Suprapubic skin (tissue), 4 donors: ENCODE results near the gene CYFIP1.

Source experiments
- CTCF ChIP-seq, 2 donors: fragments of 200-600 bp in 1 of 2; fragments of 450-650 bp in 1 of 2; sonication (generic) in 1 of 2; IDR thresholded peaks; one replicate each; pipeline ENCODE4 v1.5.1; 2016 to 2019; ENCODE audit warnings: antibody characterized with exemption in 2 of 2, mild to moderate bottlenecking in 1 of 2, moderate library complexity in 1 of 2
- EP300 ChIP-seq: sonication (generic); formaldehyde crosslinking; IDR thresholded peaks from one replicate; pipeline ENCODE4 v1.6.1; 2017; ENCODE audit warnings: antibody characterized with exemption
- POLR2A ChIP-seq, 2 donors: fragments of 450-650 bp; IDR thresholded peaks; one replicate each; pipeline ENCODE4 v1.6.1; 2017; ENCODE audit warnings: antibody characterized with exemption in 2 of 2, mild to moderate bottlenecking in 2 of 2, moderate library complexity in 2 of 2
- POLR2AphosphoS5 ChIP-seq, 3 donors: sonication (generic); formaldehyde crosslinking; IDR thresholded peaks; one replicate each; pipeline ENCODE4 v1.6.1; 2017; ENCODE audit warnings: antibody characterized with exemption in 3 of 3

- TF ChIP-seq CTCF (IDR thresholded peaks at IDR 0.05) (no peak), POLR2AphosphoS5 (IDR thresholded peaks at IDR 0.05) (no peak), POLR2A (IDR thresholded peaks at IDR 0.05) (no peak), EP300 (no peak)
Measured at GRCh38 chr15:22918596-22919140, 61.5 kb downstream of the CYFIP1 start.
